H1 (cell line): ENCODE data around the gene ADGRV1. TPM values are rescaled to one million over a fixed set of nuclear protein-coding genes. Genes with fewer than 3 reads are reported as not detected.

Experiments
- CTCF ChIA-PET: fragments of 300-600 bp; sonication (Branson Sonifier 250); formaldehyde crosslinking; loops from one replicate; lab custom pipeline; 2021; ENCODE audit not compliant: partially characterized antibody; lab: Charles Lee
- POLR2A ChIA-PET: fragments of 300-600 bp; sonication (Branson Sonifier 250); formaldehyde crosslinking; loops from one replicate; lab custom pipeline; 2021; ENCODE audit warnings: inconsistent platforms; ENCODE audit not compliant: partially characterized antibody; lab: Charles Lee
- DNase-seq, 2 experiments: peaks; one replicate each; pipeline versions ENCODE4 v3.0.0 to v3.0.0-alpha.2; 2010 to 2022; ENCODE audit warnings: low spot score in 2 of 2, low read depth in 1 of 2, mixed read lengths in 1 of 2
- FAIRE-seq: peaks from 2 replicates; lab custom pipeline; 2011; peaks lifted over from hg19 to GRCh38; lab: Jason Lieb, UNC
- H2AFZ ChIP-seq: 2 replicates; pipeline ENCODE4 v1.8.1; 2012; ENCODE audit warnings: low read length, inconsistent platforms
- H2AK5ac ChIP-seq: 2 replicates; pipeline ENCODE4 v1.6.1; 2013; ENCODE audit warnings: low read depth, low read length
- H2BK120ac ChIP-seq: replicated peaks from 2 replicates; pipeline ENCODE3; 2013; ENCODE audit warnings: low read depth, low read length, inconsistent platforms
- H2BK12ac ChIP-seq: 2 replicates; pipeline ENCODE4 v1.6.1; 2013; ENCODE audit warnings: low read depth, low read length
- H2BK15ac ChIP-seq: 2 replicates; pipeline ENCODE4 v1.6.1; 2013; ENCODE audit warnings: low read length
- H2BK20ac ChIP-seq: 2 replicates; pipeline ENCODE4 v1.6.1; 2013; ENCODE audit warnings: low read length
- H2BK5ac ChIP-seq: 2 replicates; pipeline ENCODE4 v1.6.1; 2013; ENCODE audit warnings: low read depth, low read length
- H3K14ac ChIP-seq: 2 replicates; pipeline ENCODE4 v1.6.1; 2013; ENCODE audit warnings: inconsistent platforms; ENCODE audit not compliant: insufficient read length
- H3K18ac ChIP-seq: 2 replicates; pipeline ENCODE4 v1.6.1; 2013; ENCODE audit warnings: low read length; ENCODE audit errors: extremely low read depth
- H3K23ac ChIP-seq: 2 replicates; pipeline ENCODE4 v1.6.1; 2013; ENCODE audit warnings: inconsistent platforms; ENCODE audit not compliant: insufficient read length
- H3K23me2 ChIP-seq: 2 replicates; pipeline ENCODE4 v1.6.1; 2013; ENCODE audit warnings: low read depth, low read length
- H3K27ac ChIP-seq: 2 replicates; pipeline ENCODE4 v1.6.1; 2011; ENCODE audit warnings: low read depth, low read length, inconsistent platforms
- H3K27me3 ChIP-seq, 4 experiments: replicated peaks in 1 of 4; 1 replicate in 1 of 4; 2 replicates in 3 of 4; pipeline versions ENCODE4 v1.6.1 to v1.8.1; 2011 to 2013; ENCODE audit warnings: low read length in 3 of 4, mild to moderate bottlenecking in 3 of 4, inconsistent platforms in 2 of 4, mixed read lengths in 2 of 4, moderate library complexity in 1 of 4; ENCODE audit not compliant: control insufficient read depth in 3 of 4, insufficient read depth in 3 of 4; ENCODE audit errors: extremely low read depth in 1 of 4
- H3K36me3 ChIP-seq, 4 experiments: 2 replicates each; pipeline versions ENCODE4 v1.6.1 to v1.8.1; 2011 to 2013; ENCODE audit warnings: mild to moderate bottlenecking in 4 of 4, low read length in 3 of 4, moderate library complexity in 2 of 4, control low read depth in 1 of 4, inconsistent platforms in 1 of 4; ENCODE audit not compliant: insufficient read depth in 4 of 4, control insufficient read depth in 2 of 4
- H3K4ac ChIP-seq: replicated peaks from 2 replicates; pipeline ENCODE3; 2013; ENCODE audit warnings: low read length, low read depth, mixed read lengths, inconsistent platforms; ENCODE audit not compliant: insufficient read length
- H3K4me1 ChIP-seq, 4 experiments: replicated peaks in 1 of 4; 1 replicate in 1 of 4; 2 replicates in 3 of 4; pipeline versions ENCODE4 v1.6.1 to v1.8.1; 2011 to 2013; ENCODE audit warnings: low read length in 3 of 4, inconsistent platforms in 2 of 4, mixed read lengths in 1 of 4; ENCODE audit not compliant: insufficient read depth in 4 of 4, control insufficient read depth in 3 of 4
- H3K4me2 ChIP-seq, 2 experiments: 2 replicates each; pipeline versions ENCODE4 v1.6.1 to v1.8.1; 2011 to 2013; ENCODE audit warnings: low read depth in 2 of 2, low read length in 2 of 2, control low read depth in 1 of 2, inconsistent platforms in 1 of 2, mild to moderate bottlenecking in 1 of 2; ENCODE audit not compliant: insufficient read depth in 1 of 2
- H3K4me3 ChIP-seq, 4 experiments: fragments of 200-600, 300-600 bp in 1 of 4; sonication (generic), shearing (Covaris generic), sonication (Bioruptor Twin) in 1 of 4; 2 replicates each; pipeline versions ENCODE4 v1.5.1 to v1.8.1; 2011 to 2016; ENCODE audit warnings: low read length in 4 of 4, low read depth in 3 of 4, control low read depth in 2 of 4, inconsistent platforms in 2 of 4, mild to moderate bottlenecking in 2 of 4, mixed read lengths in 1 of 4, moderate library complexity in 1 of 4; ENCODE audit not compliant: insufficient read depth in 2 of 4; ENCODE audit errors: extremely low read depth in 1 of 4
- H3K56ac ChIP-seq: replicated peaks from 2 replicates; pipeline ENCODE3; 2013; ENCODE audit warnings: low read depth, mild to moderate bottlenecking, mixed read lengths, low read length, inconsistent platforms; ENCODE audit not compliant: insufficient read length
- H3K79me1 ChIP-seq: 2 replicates; pipeline ENCODE4 v1.6.1; 2013; ENCODE audit warnings: low read depth, low read length, control low read depth
- H3K79me2 ChIP-seq, 2 experiments: 2 replicates each; pipeline versions ENCODE4 v1.6.1 to v1.8.1; 2012 to 2013; ENCODE audit warnings: low read length in 2 of 2, mild to moderate bottlenecking in 2 of 2, inconsistent platforms in 1 of 2; ENCODE audit not compliant: insufficient read depth in 2 of 2, control insufficient read depth in 1 of 2
- H3K9ac ChIP-seq, 4 experiments: replicated peaks in 1 of 4; 1 replicate in 1 of 4; 2 replicates in 3 of 4; pipeline versions ENCODE4 v1.6.1 to v1.8.1; 2011 to 2013; ENCODE audit warnings: low read depth in 3 of 4, low read length in 3 of 4, control low read depth in 2 of 4, mild to moderate bottlenecking in 2 of 4, moderate library complexity in 2 of 4, inconsistent platforms in 1 of 4; ENCODE audit errors: extremely low read depth in 1 of 4
- H3K9me3 ChIP-seq, 2 experiments: 2 replicates each; pipeline versions ENCODE4 v1.6.1 to v1.8.1; 2012 to 2013; ENCODE audit warnings: mild to moderate bottlenecking in 2 of 2, moderate library complexity in 2 of 2, control low read depth in 1 of 2, inconsistent platforms in 1 of 2, low read depth in 1 of 2, low read length in 1 of 2, mixed read lengths in 1 of 2; ENCODE audit not compliant: insufficient read depth in 2 of 2
- H4K20me1 ChIP-seq, 2 experiments: replicated peaks in 1 of 2; 2 replicates each; pipeline versions ENCODE3 to v1.8.1; 2011 to 2013; ENCODE audit warnings: inconsistent platforms in 2 of 2, low read length in 2 of 2, mild to moderate bottlenecking in 1 of 2; ENCODE audit not compliant: insufficient read depth in 2 of 2, control insufficient read depth in 1 of 2
- H4K5ac ChIP-seq: 2 replicates; pipeline ENCODE4 v1.6.1; 2013; ENCODE audit warnings: low read length, low read depth, mixed read lengths, inconsistent platforms; ENCODE audit not compliant: insufficient read length
- H4K8ac ChIP-seq: 2 replicates; pipeline ENCODE4 v1.8.0; 2013; ENCODE audit warnings: mild to moderate bottlenecking, moderate library complexity, low read length, inconsistent platforms; ENCODE audit not compliant: insufficient read depth; ENCODE audit errors: extremely low read depth
- H4K91ac ChIP-seq: replicated peaks from 2 replicates; pipeline ENCODE3; 2013; ENCODE audit warnings: low read length, mixed read lengths, inconsistent platforms; ENCODE audit not compliant: insufficient read length
- CREB1 ChIP-seq: IDR thresholded peaks from 2 replicates; pipeline ENCODE4 v1.6.1; 2012; ENCODE audit warnings: inconsistent platforms
- FOSL1 ChIP-seq: IDR thresholded peaks from 2 replicates; pipeline ENCODE4 v1.6.1; 2011; ENCODE audit warnings: mild to moderate bottlenecking, low read depth, low read length, moderate library complexity; ENCODE audit not compliant: insufficient read depth
- SIX5 ChIP-seq: IDR thresholded peaks from 2 replicates; pipeline ENCODE4 v1.6.1; 2011; ENCODE audit warnings: mild to moderate bottlenecking, low read depth, low read length
- TAF7 ChIP-seq: optimal IDR thresholded peaks from 2 replicates; pipeline ENCODE3; 2011; ENCODE audit warnings: low read depth, mild to moderate bottlenecking, inconsistent platforms, low read length, moderate library complexity, borderline replicate concordance
- WGBS, 2 experiments: shearing (Covaris generic) in 1 of 2; methylation state at CpG; one replicate each; pipeline versions ENCODE4 v1.1.6 to v1.1.7; 2013 to 2015; ENCODE audit warnings: low lambda C conversion rate in 2 of 2, mixed read lengths in 2 of 2, inconsistent platforms in 1 of 2, low coverage in 1 of 2, missing lambda C conversion rate in 1 of 2; ENCODE audit not compliant: insufficient replicate concordance in 2 of 2, insufficient coverage in 1 of 2, insufficient read length in 1 of 2; ENCODE audit errors: extremely low coverage in 1 of 2, missing lambda C conversion rate in 1 of 2; 5-methylcytosine and 5-hydroxymethylcytosine counted together
- polyA plus RNA-seq, 7 experiments: library from polyadenylated mRNA; depleted of rRNA in 3 of 7; stranded (reverse) in 5 of 7; unstranded in 2 of 7; fragments of >200 nt in 5 of 7; fragments of 200-250 nt in 2 of 7; gene quantifications; 1 replicate in 5 of 7; 2 replicates in 1 of 7; 4 replicates in 1 of 7; pipeline versions ENCODE4 v1.2.1 to v1.2.3, GENCODE V29; 2011 to 2013; ENCODE audit warnings: missing spikeins in 2 of 7, mixed read lengths in 2 of 7
- total RNA-seq: library from RNA; stranded (reverse); fragmentation: NEBNext Ultra II Directional; extraction: Animal tissue kit (Norgen Biotek cat#: 25700); gene quantifications from 2 replicates; pipeline ENCODE4 v1.2.1, GENCODE V29; 2021

ADGRV1 gene
- total and polyA plus RNA-seq, 2 of the 8 experiments (the other 6 are each of a cell fraction or from before 2014, with no cell fraction given), result 53.1 to 62.2 TPM

DNA sequence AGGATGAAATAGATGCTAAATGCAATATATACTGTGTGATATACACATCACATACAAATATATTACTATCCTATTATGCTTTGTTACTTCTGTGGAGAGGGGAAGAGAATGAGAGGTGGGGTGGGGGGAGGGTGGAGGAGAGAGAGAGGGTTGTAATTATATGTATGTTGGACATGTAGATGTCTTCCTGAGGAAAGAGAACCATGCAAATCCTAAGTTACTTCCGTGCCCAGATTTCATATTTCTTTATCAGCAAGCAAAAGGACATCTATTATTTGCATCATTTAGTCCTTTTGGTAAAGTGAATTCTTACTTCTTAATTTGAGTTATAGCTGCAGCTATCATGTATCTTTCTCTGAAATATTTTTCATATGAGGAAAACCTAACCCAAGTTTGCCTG, 187.5 kb downstream of the ADGRV1 start:
- Histone ChIP-seq H2AK5ac (no peak overlapping the region), H2BK120ac (no peak overlapping the region), H2AFZ (no peak overlapping the region), H3K4me3 (no peak overlapping the region), H4K5ac (no peak overlapping the region), H2BK5ac (no peak overlapping the region), H3K4me1 (peaks cover 0 to 6% (median 2%) of the 10 kb centered on the region in 4 experiments; a peak in 1 of 7 replicates), H3K4me2 (no peak overlapping the region), H3K79me1 (no peaks in the 10 kb centered on the region; the same call in 1 of the 2 replicates), H3K9ac (no peak overlapping the region), H3K9me3 (no peaks in the 10 kb centered on the region), H2BK15ac (no peak overlapping the region), H3K23ac (no peak overlapping the region), H3K27me3 (no peaks in the 10 kb centered on the region), H4K8ac (no peak overlapping the region), H4K91ac (no peak overlapping the region), H4K20me1 (peaks cover 0 to 2% of the 10 kb centered on the region in 2 experiments), H2BK20ac (no peak overlapping the region), H2BK12ac (no peak overlapping the region), H3K27ac (no peak overlapping the region), H3K56ac (no peak overlapping the region), H3K23me2 (no peaks in the 10 kb centered on the region), H3K4ac (no peak overlapping the region), H3K36me3 (peaks cover 0 to 41% (median 7%) of the 10 kb centered on the region in 4 experiments; a peak in 5 of 8 replicates), H3K14ac (no peak overlapping the region), H3K18ac (no peak overlapping the region), H3K79me2 (no peaks in the 10 kb centered on the region)
- ChIA-PET CTCF (interaction anchor here (1.7 kb wide), 1 partner anchor 36 kb away, joined by 5 read pairs; no protein-coding TSS in a partner anchor), POLR2A (interaction anchor here (1.2 kb wide), 1 partner anchor 24 kb away, joined by 3 read pairs; no protein-coding TSS in a partner anchor)
- no peak for DNase-seq
- WGBS, 2 experiments, result 100% methylated on average over 1 of the region's 1 CpG; no CpG with 5 or more reads in 1 of the 2 experiments
- FAIRE-seq, result no peak
- TF ChIP-seq TAF7 (no peak), FOSL1 (no peak), SIX5 (no peak), CREB1 (no peak)
